Stimulated activated CD8-positive, alpha-beta memory T cell treated with anti-CD3 and anti-CD28 coated beads, Interleukin-4, amount 100 ng/mL, for 4 hours (primary cell): ENCODE data around the gene RGS7.
"Not testable (repeated sequence)": the region's sequence is repeated elsewhere in the genome, so short reads cannot be mapped to it uniquely, and the experiment has no call there.

ENCODE experiments used
- DNase-seq, 2 donors: peaks; one replicate each; pipeline ENCODE4 v3.0.0-alpha.2; 2020; ENCODE audit warnings: low read depth in 2 of 2, low spot score in 1 of 2

RGS7 gene

GRCh38 chr1:240737766-240738265 lies 619.2 kb downstream of the RGS7 start:
- DNase-seq = no peak

DNA sequence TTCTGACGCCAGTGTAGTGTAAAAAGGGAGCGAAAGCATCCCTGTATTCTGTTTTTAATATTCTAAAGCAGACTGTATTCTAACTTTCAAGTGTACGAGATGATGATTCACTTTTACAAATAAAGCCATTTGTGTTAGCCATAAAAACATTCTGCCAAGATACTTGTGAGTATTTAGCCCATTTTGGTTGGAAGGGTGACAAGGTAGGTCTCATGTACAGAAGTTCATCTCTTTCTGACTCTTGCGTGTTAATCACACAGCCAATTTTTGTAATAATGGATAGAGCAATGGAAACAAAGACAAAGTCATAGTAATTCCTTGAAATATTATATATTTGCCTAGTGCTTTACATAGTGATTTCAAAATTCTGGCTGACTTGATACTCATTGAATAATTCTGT lies 619.7 kb downstream of the RGS7 start:
- DNase-seq = no peak

GRCh38 chr1:240734705-240735104 lies 622.3 kb downstream of the RGS7 start:
- not testable (repeated sequence) for DNase-seq

GRCh38 chr1:240734001-240734400 lies 623.0 kb downstream of the RGS7 start:
- no peak for DNase-seq

- no peak for DNase-seq
These were observed 624.6 kb downstream of the RGS7 start for GRCh38 chr1:240732390-240732789.
